Osteoblast (primary cell): Measurements from ENCODE around the gene ZC3H12A. TPM values are rescaled to one million over a fixed set of nuclear protein-coding genes. Genes with fewer than 3 reads are reported as not detected.

Experiments
- DNase-seq: peaks from one replicate; pipeline ENCODE4 v3.0.0; 2011; ENCODE audit warnings: low spot score, mixed read lengths; ENCODE audit not compliant: insufficient read length; ENCODE audit errors: missing footprints
- H2AFZ ChIP-seq: 2 replicates; pipeline ENCODE4 v1.6.0; 2011; ENCODE audit warnings: mild to moderate bottlenecking, low read length
- H3K27ac ChIP-seq: 2 replicates; pipeline ENCODE4 v1.5.1; 2011; ENCODE audit warnings: mild to moderate bottlenecking, low read depth, low read length, moderate library complexity
- H3K27me3 ChIP-seq: 2 replicates; pipeline ENCODE4 v1.6.0; 2012; ENCODE audit warnings: mild to moderate bottlenecking, control low read depth, inconsistent platforms, low read length, moderate library complexity; ENCODE audit not compliant: insufficient read depth
- H3K36me3 ChIP-seq: 2 replicates; pipeline ENCODE4 v1.5.1; 2011; ENCODE audit warnings: mild to moderate bottlenecking, low read length, control low read depth, moderate library complexity; ENCODE audit not compliant: insufficient read depth
- H3K4me1 ChIP-seq: 2 replicates; pipeline ENCODE4 v1.5.1; 2011; ENCODE audit warnings: mild to moderate bottlenecking, low read length, control low read depth, moderate library complexity; ENCODE audit not compliant: insufficient read depth
- H3K4me2 ChIP-seq: 2 replicates; pipeline ENCODE4 v1.6.0; 2011; ENCODE audit warnings: mild to moderate bottlenecking, low read length; ENCODE audit not compliant: insufficient read depth
- H3K4me3 ChIP-seq: fragments of 200-600 bp; sonication (generic); 3 replicates; pipeline ENCODE4 v1.5.1; 2012; ENCODE audit warnings: mild to moderate bottlenecking, low read length, inconsistent platforms; ENCODE audit not compliant: insufficient read depth
- H3K79me2 ChIP-seq: 2 replicates; pipeline ENCODE4 v1.6.0; 2012; ENCODE audit warnings: mild to moderate bottlenecking, low read length, control low read depth, inconsistent platforms; ENCODE audit not compliant: insufficient read depth
- H3K9me3 ChIP-seq: 2 replicates; pipeline ENCODE4 v1.5.1; 2011; ENCODE audit warnings: low read depth, low read length, control low read depth
- H4K20me1 ChIP-seq: 2 replicates; pipeline ENCODE4 v1.6.0; 2012; ENCODE audit warnings: mild to moderate bottlenecking, low read length, control low read depth; ENCODE audit not compliant: insufficient read depth
- CTCF ChIP-seq: IDR thresholded peaks from 2 replicates; pipeline ENCODE4 v1.5.1; 2011; ENCODE audit warnings: mild to moderate bottlenecking, low read depth, low read length, moderate library complexity; ENCODE audit errors: extremely low read depth
- total RNA-seq: library from RNA; depleted of rRNA; stranded (reverse); fragments of >200 nt; gene quantifications from 2 replicates; pipeline ENCODE4 v1.2.3, GENCODE V29; 2012

Gene ZC3H12A
- total RNA-seq, 1 donor, result 13.0 TPM

GRCh38 chr1:37481289-37482003 lies 7.1 kb downstream of the ZC3H12A start:
- Histone ChIP-seq H2AFZ (no peak overlapping the region), H3K79me2 (peaks cover 55% of the 10 kb centered on the region), H3K27me3 (no peaks in the 10 kb centered on the region), H3K27ac (peak overlapping the region; percentile 19), H3K4me3 (no peak overlapping the region), H4K20me1 (peaks cover 4% of the 10 kb centered on the region), H3K4me1 (peaks cover 56% of the 10 kb centered on the region), H3K4me2 (no peak overlapping the region), H3K9me3 (no peaks in the 10 kb centered on the region), H3K36me3 (peaks cover 68% of the 10 kb centered on the region)
- peak; percentile 37 for DNase-seq
- TF ChIP-seq CTCF, result no peak

DNA sequence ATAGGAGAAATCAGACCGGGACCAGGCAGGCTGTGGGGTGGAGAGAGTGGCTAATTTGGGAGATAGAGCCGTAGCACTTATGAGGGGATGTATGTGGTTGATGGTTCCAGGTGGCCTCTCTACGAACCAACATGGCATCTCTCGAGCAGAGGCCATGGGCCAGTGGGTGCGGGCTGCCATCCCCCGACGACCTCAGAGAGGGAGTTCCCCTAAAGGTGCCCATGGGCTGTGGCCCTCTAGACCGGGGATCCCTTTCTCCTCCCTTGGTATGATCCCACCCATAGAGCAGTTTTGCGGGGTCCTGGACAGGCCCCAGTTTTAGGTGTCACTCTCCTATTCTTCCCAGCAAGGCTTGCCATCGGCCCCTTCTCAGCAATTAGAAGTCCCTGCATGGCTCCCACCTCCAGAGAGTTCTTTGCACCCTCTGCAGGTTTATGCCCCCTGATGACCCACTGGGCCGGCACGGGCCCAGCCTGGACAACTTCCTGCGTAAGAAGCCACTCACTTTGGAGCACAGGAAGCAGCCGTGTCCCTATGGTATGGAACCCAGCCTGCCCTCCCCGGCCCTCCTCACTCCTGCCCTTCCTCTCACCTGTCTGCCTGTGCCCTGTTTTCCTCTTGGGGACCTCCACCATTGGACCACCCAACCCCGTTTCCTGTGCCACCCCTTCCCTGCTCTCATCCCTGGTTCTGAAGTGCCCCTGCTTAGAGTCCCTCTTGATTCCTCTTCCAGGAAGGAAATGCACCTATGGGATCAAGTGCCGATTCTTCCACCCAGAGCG lies 7.8 kb downstream of the ZC3H12A start:
- Histone ChIP-seq H3K27me3 (no peaks in the 10 kb centered on the region), H3K9me3 (no peaks in the 10 kb centered on the region), H3K27ac (no peak overlapping the region), H3K4me1 (peaks cover 59% of the 10 kb centered on the region), H3K4me2 (no peak overlapping the region), H3K79me2 (peaks cover 49% of the 10 kb centered on the region), H4K20me1 (peaks cover 3% of the 10 kb centered on the region), H2AFZ (no peak overlapping the region), H3K36me3 (peaks cover 64% of the 10 kb centered on the region), H3K4me3 (no peak overlapping the region)
- peak; percentile 68 for DNase-seq
- no peak for TF ChIP-seq CTCF

DNA sequence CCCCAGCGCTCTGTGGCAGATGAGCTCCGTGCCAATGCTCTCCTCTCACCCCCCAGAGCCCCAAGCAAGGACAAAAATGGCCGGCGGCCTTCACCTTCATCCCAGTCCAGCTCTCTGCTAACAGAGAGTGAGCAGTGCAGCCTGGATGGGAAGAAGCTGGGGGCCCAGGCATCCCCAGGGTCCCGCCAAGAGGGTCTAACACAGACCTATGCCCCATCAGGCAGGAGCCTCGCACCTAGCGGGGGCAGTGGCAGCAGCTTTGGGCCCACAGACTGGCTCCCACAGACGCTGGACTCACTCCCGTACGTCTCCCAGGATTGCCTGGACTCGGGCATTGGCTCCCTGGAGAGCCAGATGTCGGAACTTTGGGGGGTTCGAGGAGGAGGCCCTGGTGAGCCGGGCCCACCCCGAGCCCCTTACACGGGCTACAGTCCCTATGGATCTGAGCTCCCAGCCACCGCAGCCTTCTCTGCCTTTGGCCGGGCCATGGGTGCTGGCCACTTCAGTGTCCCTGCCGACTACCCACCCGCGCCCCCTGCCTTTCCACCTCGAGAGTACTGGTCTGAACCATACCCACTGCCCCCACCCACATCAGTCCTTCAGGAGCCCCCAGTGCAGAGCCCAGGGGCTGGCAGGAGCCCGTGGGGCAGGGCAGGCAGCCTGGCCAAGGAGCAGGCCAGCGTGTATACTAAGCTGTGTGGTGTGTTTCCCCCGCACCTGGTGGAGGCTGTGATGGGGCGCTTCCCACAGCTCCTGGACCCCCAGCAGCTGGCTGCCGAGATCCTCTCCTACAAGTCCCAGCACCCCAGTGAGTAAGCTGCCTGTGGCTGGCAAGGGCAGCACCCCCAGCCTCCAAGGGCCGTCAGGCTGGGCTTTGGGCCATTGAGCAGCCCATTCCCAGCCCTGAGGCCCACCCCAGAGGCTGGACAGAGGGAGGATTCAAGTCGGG lies 8.7 kb downstream of the ZC3H12A start:
- Histone ChIP-seq H3K4me3 (no peak overlapping the region), H3K27ac (no peak overlapping the region), H3K4me2 (no peak overlapping the region), H2AFZ (no peak overlapping the region), H3K27me3 (no peaks in the 10 kb centered on the region), H3K9me3 (no peaks in the 10 kb centered on the region), H4K20me1 (peaks cover 3% of the 10 kb centered on the region), H3K79me2 (peaks cover 40% of the 10 kb centered on the region), H3K4me1 (peaks cover 51% of the 10 kb centered on the region), H3K36me3 (peaks cover 58% of the 10 kb centered on the region)
- no peak for TF ChIP-seq CTCF
- DNase-seq, result peak; percentile 80
